AG20443 (cell line): ENCODE data around the gene HDHD3.
"Not testable (repeated sequence)": the region's sequence is repeated elsewhere in the genome, so short reads cannot be mapped to it uniquely, and the experiment has no call there.

ENCODE experiments used
- DNase-seq: peaks from one replicate; pipeline ENCODE4 v3.0.0; 2012; ENCODE audit warnings: low spot score, mixed read lengths

The HDHD3 gene

GRCh38 chr9:113376634-113377567 is at the start of gene HDHD3:
TSS of gene HDHD3 (minus strand) at chr9:113376986. CDS start at chr9:113374354, 2,632 bp downstream.
- DNase-seq = peak; percentile 98

- no peak for DNase-seq
Measured at GRCh38 chr9:113425072-113425471, 48.3 kb upstream of the HDHD3 start.

- DNase-seq = no peak
Measured at GRCh38 chr9:113421726-113422125, 44.9 kb upstream of the HDHD3 start.

- no peak for DNase-seq
Measured at GRCh38 chr9:113417370-113417769, 40.6 kb upstream of the HDHD3 start.

GRCh38 chr9:113416149-113416721 is 39.4 kb upstream of the HDHD3 start:
- DNase-seq = no peak

- peak; percentile 97 for DNase-seq
Measured at GRCh38 chr9:113410207-113410864, 33.5 kb upstream of the HDHD3 start, which contains the start of the genes C9orf43 and POLE3. TSS of gene C9orf43 (plus strand) at chr9:113410747. CDS start at chr9:113413494, 2,747 bp downstream. TSS of gene POLE3 (minus strand) at chr9:113410675. CDS start at chr9:113410293, 382 bp downstream.

GRCh38 chr9:113409883-113410206 is 33.1 kb upstream of the HDHD3 start:
- no peak for DNase-seq

- no peak for DNase-seq
Measured at GRCh38 chr9:113409481-113409880, 32.7 kb upstream of the HDHD3 start.

GRCh38 chr9:113406873-113407511 is 30.2 kb upstream of the HDHD3 start:
- DNase-seq = peak; percentile 76

GRCh38 chr9:113406353-113406752 is 29.6 kb upstream of the HDHD3 start:
- not testable (repeated sequence) for DNase-seq

- DNase-seq = no peak
Measured at GRCh38 chr9:113403646-113404045, 26.9 kb upstream of the HDHD3 start.

- DNase-seq = peak; percentile 99
Measured at GRCh38 chr9:113401027-113401792, 24.4 kb upstream of the HDHD3 start, which contains the start of gene ALAD. TSS of gene ALAD (minus strand) at chr9:113401284. CDS start at chr9:113393559, 7,725 bp downstream.

GRCh38 chr9:113399646-113400200 is 22.9 kb upstream of the HDHD3 start:
- DNase-seq = no peak

- DNase-seq = no peak
Measured at GRCh38 chr9:113398796-113399195, 22.0 kb upstream of the HDHD3 start.

GRCh38 chr9:113397203-113397631 is 20.4 kb upstream of the HDHD3 start:
- no peak for DNase-seq

GRCh38 chr9:113395000-113395861 is 18.4 kb upstream of the HDHD3 start:
- DNase-seq = no peak

GRCh38 chr9:113393281-113393680 is 16.5 kb upstream of the HDHD3 start:
- DNase-seq = no peak

GRCh38 chr9:113391917-113392316 is 15.1 kb upstream of the HDHD3 start:
- DNase-seq = no peak

GRCh38 chr9:113390192-113390960 is 13.6 kb upstream of the HDHD3 start:
- DNase-seq = no peak
